Ectodermal cell (in vitro differentiated cells): ENCODE data around the gene TMEM92.
"Not testable (repeated sequence)": the region's sequence is repeated elsewhere in the genome, so short reads cannot be mapped to it uniquely, and the experiment has no call there.

Experiments used
- H3K27ac ChIP-seq: 2 replicates; pipeline ENCODE4 v1.7.0; 2013; ENCODE audit warnings: mild to moderate bottlenecking, low read depth, low read length; ENCODE audit not compliant: insufficient read depth, poor library complexity, severe bottlenecking
- H3K27me3 ChIP-seq: 2 replicates; pipeline ENCODE4 v1.7.0; 2013; ENCODE audit warnings: mild to moderate bottlenecking, low read length; ENCODE audit not compliant: insufficient read depth, control insufficient read depth, poor library complexity, severe bottlenecking
- H3K36me3 ChIP-seq: one replicate; pipeline ENCODE4 v1.7.0; 2013; ENCODE audit warnings: low read length; ENCODE audit not compliant: control insufficient read depth, insufficient read depth
- H3K4me1 ChIP-seq: one replicate; pipeline ENCODE4 v1.7.0; 2013; ENCODE audit warnings: low read length; ENCODE audit not compliant: control insufficient read depth, insufficient read depth
- H3K4me3 ChIP-seq: 2 replicates; pipeline ENCODE4 v1.7.0; 2013; ENCODE audit warnings: low read depth, low read length, control low read depth; ENCODE audit not compliant: insufficient read depth
- H3K9me3 ChIP-seq: 2 replicates; pipeline ENCODE4 v1.7.0; 2013; ENCODE audit warnings: mild to moderate bottlenecking, low read length, moderate library complexity; ENCODE audit not compliant: control insufficient read depth
- WGBS, 2 experiments: methylation state at CpG; one replicate each; pipeline ENCODE4 v1.1.7; 2013; ENCODE audit warnings: missing lambda C conversion rate in 2 of 2; 5-methylcytosine and 5-hydroxymethylcytosine counted together

TMEM92 gene

GRCh38 chr17:50285941-50286340, 11.7 kb downstream of the TMEM92 start:
- no peak overlapping the region for H3K4me3 ChIP-seq
- no peaks in the 10 kb centered on the region for H3K36me3 ChIP-seq
- H3K4me1 ChIP-seq: peaks cover 11% of the 10 kb centered on the region
- H3K27ac ChIP-seq: no peak overlapping the region
- no peaks in the 10 kb centered on the region for H3K27me3 ChIP-seq
- H3K9me3 ChIP-seq: no peaks in the 10 kb centered on the region
- 92 to 95% methylated on average over 3 of the region's 3 CpGs for WGBS, 2 experiments

- peaks cover 11% of the 10 kb centered on the region for H3K4me1 ChIP-seq
- WGBS, 2 experiments: 88 to 93% methylated on average over 7 of the region's 7 CpGs
- not testable (repeated sequence) for H3K27ac ChIP-seq, H3K27me3 ChIP-seq, H3K4me3 ChIP-seq, H3K36me3 ChIP-seq, H3K9me3 ChIP-seq
Measured at GRCh38 chr17:50287302-50287701, 13.0 kb downstream of the TMEM92 start.

GRCh38 chr17:50288306-50288705, 14.0 kb downstream of the TMEM92 start:
- Histone ChIP-seq H3K4me1 (peaks cover 11% of the 10 kb centered on the region), H3K27me3 (no peaks in the 10 kb centered on the region), H3K4me3 (no peak overlapping the region), H3K36me3 (no peaks in the 10 kb centered on the region), H3K27ac (no peak overlapping the region), H3K9me3 (no peaks in the 10 kb centered on the region)
- WGBS, 2 experiments: 89 to 94% methylated on average over 4 of the region's 4 CpGs

- no peak overlapping the region for H3K27ac ChIP-seq
- WGBS, 2 experiments: 97% methylated on average over 3 of the region's 3 CpGs
- no peaks in the 10 kb centered on the region for H3K36me3 ChIP-seq
- H3K4me1 ChIP-seq: peaks cover 5% of the 10 kb centered on the region
- no peak overlapping the region for H3K4me3 ChIP-seq
- no peaks in the 10 kb centered on the region for H3K9me3 ChIP-seq
- no peaks in the 10 kb centered on the region for H3K27me3 ChIP-seq
Measured at GRCh38 chr17:50289278-50289677, 15.0 kb downstream of the TMEM92 start.

GRCh38 chr17:50289991-50290702, 15.9 kb downstream of the TMEM92 start:
- Histone ChIP-seq H3K4me1 (peaks cover 5% of the 10 kb centered on the region), H3K27ac (no peak overlapping the region), H3K36me3 (no peaks in the 10 kb centered on the region), H3K4me3 (no peak overlapping the region), H3K9me3 (no peaks in the 10 kb centered on the region), H3K27me3 (no peaks in the 10 kb centered on the region)
- 84 to 85% methylated on average over 8 of the region's 8 CpGs for WGBS, 2 experiments

- Histone ChIP-seq H3K9me3 (no peaks in the 10 kb centered on the region), H3K27me3 (no peaks in the 10 kb centered on the region), H3K36me3 (no peaks in the 10 kb centered on the region), H3K4me1 (peaks cover 5% of the 10 kb centered on the region), H3K27ac (no peak overlapping the region), H3K4me3 (no peak overlapping the region)
- 84 to 93% methylated on average over 1 of the region's 1 CpG for WGBS, 2 experiments
Measured at GRCh38 chr17:50290933-50291332, 16.7 kb downstream of the TMEM92 start.

- H3K36me3 ChIP-seq: no peaks in the 10 kb centered on the region
- H3K4me1 ChIP-seq: peaks cover 5% of the 10 kb centered on the region
- H3K27me3 ChIP-seq: no peaks in the 10 kb centered on the region
- H3K27ac ChIP-seq: no peak overlapping the region
- no peaks in the 10 kb centered on the region for H3K9me3 ChIP-seq
- no peak overlapping the region for H3K4me3 ChIP-seq
- 90 to 93% methylated on average over 3 of the region's 3 CpGs for WGBS, 2 experiments
Measured at GRCh38 chr17:50292465-50292864, 18.2 kb downstream of the TMEM92 start.

GRCh38 chr17:50295021-50295420, 20.8 kb downstream of the TMEM92 start:
- WGBS, 2 experiments: 78 to 81% methylated on average over 3 to 4 of the region's 4 CpGs
- H3K4me3 ChIP-seq: no peak overlapping the region
- peaks cover 2% of the 10 kb centered on the region for H3K4me1 ChIP-seq
- H3K27me3 ChIP-seq: no peaks in the 10 kb centered on the region
- H3K9me3 ChIP-seq: no peaks in the 10 kb centered on the region
- no peak overlapping the region for H3K27ac ChIP-seq
- no peaks in the 10 kb centered on the region for H3K36me3 ChIP-seq

GRCh38 chr17:50297407-50297865, 23.2 kb downstream of the TMEM92 start:
- no peaks in the 10 kb centered on the region for H3K27me3 ChIP-seq
- no peak overlapping the region for H3K27ac ChIP-seq
- no peaks in the 10 kb centered on the region for H3K36me3 ChIP-seq
- no peaks in the 10 kb centered on the region for H3K4me1 ChIP-seq
- no peaks in the 10 kb centered on the region for H3K9me3 ChIP-seq
- WGBS, 2 experiments: 22 to 23% methylated on average over 7 of the region's 7 CpGs
- no peak overlapping the region for H3K4me3 ChIP-seq

GRCh38 chr17:50298018-50298417, 23.8 kb downstream of the TMEM92 start:
- H3K27me3 ChIP-seq: no peaks in the 10 kb centered on the region
- H3K4me3 ChIP-seq: no peak overlapping the region
- H3K27ac ChIP-seq: no peak overlapping the region
- H3K9me3 ChIP-seq: no peaks in the 10 kb centered on the region
- WGBS, 2 experiments: 82 to 86% methylated on average over 11 of the region's 11 CpGs
- no peaks in the 10 kb centered on the region for H3K36me3 ChIP-seq
- H3K4me1 ChIP-seq: no peaks in the 10 kb centered on the region
